UCSD-AML1 (cell line): ENCODE measurements around the gene CDH5.
"Not testable (repeated sequence)": the region's sequence is repeated elsewhere in the genome, so short reads cannot be mapped to it uniquely, and the experiment has no call there.

ENCODE experiments used
- DNase-seq: peaks from one replicate; lab custom pipeline; 2025; ENCODE audit not compliant: unreplicated experiment; lab: John Stamatoyannopoulos, UW

CDH5 gene

DNA sequence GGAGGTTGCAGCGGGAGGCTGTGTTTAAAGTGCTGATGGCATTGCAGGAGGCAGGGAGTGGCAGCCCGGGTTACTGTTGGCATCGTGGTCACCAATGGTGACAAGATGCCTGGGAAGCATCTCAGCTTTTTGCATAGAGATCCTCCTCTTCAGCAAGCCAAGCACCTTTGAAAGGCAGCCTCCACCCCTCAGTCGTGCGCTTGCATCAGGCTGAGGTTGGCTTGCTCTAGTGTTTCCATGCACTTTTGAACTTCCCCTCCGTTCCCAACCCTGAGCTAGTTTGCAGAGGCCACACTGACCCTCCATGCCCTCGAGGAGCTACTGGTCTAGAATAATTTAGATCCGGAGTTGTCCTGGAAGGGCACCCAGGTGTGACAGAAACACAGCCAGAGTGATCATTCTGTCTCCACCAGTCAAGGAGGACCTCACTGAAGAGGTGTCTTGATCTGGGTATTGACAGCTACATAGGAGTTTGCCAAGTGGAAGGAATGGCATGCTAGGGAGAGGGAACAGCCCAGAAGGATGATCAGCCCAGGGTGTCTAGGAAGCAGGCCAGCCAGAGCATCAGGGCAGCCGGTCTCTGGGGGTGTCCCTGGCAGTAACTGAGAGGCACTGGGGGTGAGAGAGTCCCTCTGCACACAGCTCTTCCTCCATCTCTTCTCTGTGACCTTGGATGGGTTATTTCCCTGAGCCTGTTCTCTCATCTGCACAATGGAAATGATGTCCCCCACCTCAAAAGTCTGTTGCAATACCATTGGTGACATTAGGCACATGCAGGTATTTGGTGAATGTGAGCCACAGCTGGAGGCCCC, 68.3 kb downstream of the CDH5 start:
- no peak for DNase-seq

GRCh38 chr16:66435896-66436295, 69.4 kb downstream of the CDH5 start:
- DNase-seq: no peak

DNA sequence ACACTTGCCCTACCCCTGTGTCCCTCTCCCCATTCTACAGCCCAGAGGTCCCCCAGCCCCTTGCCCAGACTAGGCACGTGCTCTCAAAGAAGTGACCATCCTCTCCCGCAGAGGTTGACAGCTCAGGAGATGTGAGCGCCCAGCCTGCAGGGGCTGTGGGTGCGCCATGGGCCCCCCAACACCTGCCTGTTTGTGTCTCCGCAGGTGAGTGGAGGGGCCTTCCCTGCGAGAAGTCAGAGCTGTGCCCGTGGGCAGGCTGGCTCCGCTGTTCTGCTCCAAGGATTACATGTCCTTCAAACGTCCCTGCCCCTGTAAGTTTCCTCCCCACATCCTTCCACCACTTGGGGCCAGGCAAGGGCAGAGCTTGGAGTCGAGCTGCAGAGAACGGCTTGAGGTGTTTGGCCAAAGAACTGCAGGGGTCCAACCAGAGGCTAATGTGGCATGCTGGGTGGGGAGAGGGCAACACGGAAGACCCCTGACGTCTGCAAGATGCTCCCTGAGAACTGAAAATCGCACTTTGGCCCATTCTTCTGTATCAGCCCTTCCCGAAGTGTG, 71.0 kb downstream of the CDH5 start:
- no peak for DNase-seq

DNA sequence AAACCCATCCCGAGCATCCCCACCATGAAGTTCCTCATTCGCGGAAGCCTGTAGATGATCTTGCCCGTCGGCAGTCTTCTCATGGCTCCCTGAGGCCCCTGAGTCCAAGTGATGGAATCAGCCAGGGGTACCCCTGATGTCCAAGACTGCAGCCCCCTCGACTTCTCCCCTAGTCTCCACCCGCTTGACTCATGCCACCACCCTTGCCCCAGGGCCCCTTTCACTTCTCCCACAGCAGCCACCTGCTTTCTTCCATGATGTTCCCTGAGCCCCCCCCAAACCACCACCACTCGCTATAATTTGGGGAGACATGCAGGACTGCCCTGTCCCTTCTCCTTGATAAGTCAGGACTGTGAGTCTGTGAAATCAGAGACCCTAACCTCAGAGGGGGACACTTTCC, 72.0 kb downstream of the CDH5 start:
- DNase-seq: no peak

DNA sequence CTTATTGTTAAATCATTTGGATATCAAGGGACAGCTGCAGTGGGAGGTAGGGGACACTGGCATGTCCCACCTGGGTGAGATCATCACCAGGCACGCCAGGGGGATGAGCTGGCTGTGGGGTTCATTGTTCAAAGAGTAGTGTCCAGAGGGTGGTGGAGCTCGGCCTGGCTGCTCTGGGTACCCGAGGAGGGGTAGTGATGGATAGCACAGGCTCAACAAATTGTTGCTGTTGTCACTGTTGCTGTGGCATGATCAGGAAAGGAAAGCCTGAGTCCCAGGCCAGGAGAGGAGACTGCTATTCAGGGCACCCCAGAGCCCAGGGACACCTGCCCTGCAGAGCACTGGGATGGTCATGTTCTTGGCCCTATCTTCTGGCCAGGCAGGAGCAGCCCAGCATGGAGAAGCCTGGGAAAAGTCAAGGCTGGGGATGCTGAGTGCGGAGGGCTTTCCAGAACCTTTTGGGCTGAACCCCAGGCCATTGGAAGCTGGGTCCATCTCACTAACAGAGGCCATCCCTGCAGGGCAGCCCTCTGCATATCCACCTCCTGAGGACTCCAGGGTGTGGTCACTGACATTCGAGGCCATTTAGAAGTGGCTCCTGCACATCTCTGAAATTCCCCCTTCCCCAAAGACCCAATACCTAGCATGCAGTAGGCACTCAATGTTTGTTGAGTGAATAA, 72.7 kb downstream of the CDH5 start:
- no peak for DNase-seq

DNA sequence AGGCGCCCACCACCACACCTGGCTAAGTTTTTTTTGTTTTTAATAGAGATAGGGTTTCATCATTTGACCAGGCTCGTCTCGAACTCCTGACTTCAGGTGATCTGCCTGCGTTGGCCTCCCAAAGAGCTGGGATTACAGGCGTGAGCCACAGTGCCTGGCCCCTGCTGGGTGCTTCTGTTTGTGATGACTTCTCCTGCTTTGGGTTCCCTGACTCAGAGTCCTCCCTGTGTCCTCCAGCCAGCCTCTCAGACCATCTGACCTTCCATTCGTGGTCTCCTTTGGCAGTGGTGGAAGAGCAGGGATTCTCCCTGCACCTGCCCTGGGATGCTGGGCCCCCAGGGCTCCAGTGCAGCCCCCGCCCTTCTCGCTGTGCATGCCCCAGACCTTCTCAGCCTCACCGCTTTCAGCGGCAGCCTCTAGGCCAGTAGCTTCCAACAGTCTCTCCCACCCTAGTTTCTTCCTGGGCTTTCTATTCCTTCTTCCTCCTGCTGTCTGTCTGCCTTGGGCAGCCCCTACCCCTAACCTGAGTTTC, 73.8 kb downstream of the CDH5 start:
- no peak for DNase-seq

- DNase-seq: no peak
Measured at GRCh38 chr16:66440970-66441369, 74.5 kb downstream of the CDH5 start.

GRCh38 chr16:66441586-66442375, 75.3 kb downstream of the CDH5 start:
- DNase-seq: no peak

GRCh38 chr16:66442502-66443268, 76.2 kb downstream of the CDH5 start:
- no peak for DNase-seq

- DNase-seq: no peak
Measured at GRCh38 chr16:66443269-66443652, 76.8 kb downstream of the CDH5 start.

DNA sequence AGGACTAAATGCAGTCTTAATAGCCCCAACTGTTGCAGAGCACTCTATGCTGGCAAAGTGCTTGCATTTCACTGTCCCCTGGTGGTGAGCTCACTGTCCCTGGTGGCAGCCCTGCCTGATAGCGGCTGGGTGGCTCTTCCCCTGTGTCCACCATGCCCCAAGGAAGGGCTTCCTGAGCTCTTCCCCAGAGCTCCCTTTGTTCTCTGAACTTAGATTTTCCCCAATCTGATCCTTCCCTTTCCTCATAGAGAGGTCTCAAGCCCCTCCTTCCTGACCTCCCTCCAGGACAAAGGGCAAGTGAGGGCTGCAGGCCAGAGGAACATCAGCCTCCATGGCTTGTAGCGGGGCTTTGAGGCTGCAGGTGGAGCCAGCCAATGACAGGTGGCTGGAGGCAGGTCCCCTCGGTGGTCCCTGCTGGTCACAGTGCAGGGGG, 77.6 kb downstream of the CDH5 start:
- no peak for DNase-seq

DNA sequence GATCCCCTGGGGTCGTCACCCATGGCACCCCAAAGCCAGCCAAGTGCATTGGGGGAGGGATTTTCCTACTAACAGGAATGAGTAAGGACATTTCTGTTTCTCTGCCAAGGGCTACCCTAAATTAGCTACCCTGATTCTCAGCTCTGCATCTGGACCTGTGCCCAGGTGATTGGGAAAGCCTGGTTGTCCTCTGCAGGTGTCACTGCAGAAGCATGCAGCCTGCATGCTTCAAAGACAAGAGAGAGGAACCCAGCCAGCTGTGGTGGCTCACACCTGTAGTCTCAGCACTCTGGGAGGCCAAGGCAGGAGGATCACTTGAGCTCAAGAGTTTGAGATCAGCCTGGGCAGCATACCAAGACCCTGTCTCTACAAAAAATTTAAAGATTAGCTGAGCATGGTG, 80.2 kb downstream of the CDH5 start:
- DNase-seq: no peak

- DNase-seq: no peak
Measured at GRCh38 chr16:66447491-66447890, 81.0 kb downstream of the CDH5 start.

- no peak for DNase-seq
Measured at GRCh38 chr16:66451548-66451947, 85.1 kb downstream of the CDH5 start.

DNA sequence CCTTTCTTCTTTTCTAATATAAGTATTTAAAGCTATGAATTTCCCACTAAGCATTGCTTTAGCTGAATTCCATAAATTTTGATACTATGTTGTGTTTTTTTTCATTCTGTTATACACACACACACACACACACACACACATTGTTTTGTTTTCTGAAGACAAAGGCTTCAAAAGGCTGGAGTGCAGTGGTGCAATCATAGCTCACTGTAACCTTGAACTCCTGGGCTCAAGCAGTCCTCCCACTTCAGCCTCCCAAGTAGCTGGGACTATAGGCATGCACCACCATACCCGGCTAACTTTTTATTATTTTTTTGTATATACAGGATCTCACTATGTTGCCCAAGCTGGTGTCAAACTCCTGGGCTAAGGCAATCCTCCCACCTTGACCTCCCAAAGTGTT, 86.7 kb downstream of the CDH5 start:
- DNase-seq: not testable (repeated sequence)
